ENCODE results near the gene PRRC2B.

The PRRC2B gene

GRCh38 chr9:131459056-131459455 lies 65.2 kb downstream of the PRRC2B start:
- Histone ChIP-seq H3K36me3 (peaks cover 86% of the 10 kb centered on the region), H3K4me3 (ENCODE audit: low read depth in 1 of 2, low read length in 1 of 2) (no peak overlapping the region), H3K4me1 (ENCODE audit: control insufficient read depth in 1 of 2, insufficient read depth in 1 of 2, low read depth in 1 of 2, low read length in 1 of 2) (no peaks in the 10 kb centered on the region), H3K27me3 (no peaks in the 10 kb centered on the region), H3K27ac (no peak overlapping the region), H3K9me3 (no peaks in the 10 kb centered on the region)
- TF ChIP-seq, protein P1, sequence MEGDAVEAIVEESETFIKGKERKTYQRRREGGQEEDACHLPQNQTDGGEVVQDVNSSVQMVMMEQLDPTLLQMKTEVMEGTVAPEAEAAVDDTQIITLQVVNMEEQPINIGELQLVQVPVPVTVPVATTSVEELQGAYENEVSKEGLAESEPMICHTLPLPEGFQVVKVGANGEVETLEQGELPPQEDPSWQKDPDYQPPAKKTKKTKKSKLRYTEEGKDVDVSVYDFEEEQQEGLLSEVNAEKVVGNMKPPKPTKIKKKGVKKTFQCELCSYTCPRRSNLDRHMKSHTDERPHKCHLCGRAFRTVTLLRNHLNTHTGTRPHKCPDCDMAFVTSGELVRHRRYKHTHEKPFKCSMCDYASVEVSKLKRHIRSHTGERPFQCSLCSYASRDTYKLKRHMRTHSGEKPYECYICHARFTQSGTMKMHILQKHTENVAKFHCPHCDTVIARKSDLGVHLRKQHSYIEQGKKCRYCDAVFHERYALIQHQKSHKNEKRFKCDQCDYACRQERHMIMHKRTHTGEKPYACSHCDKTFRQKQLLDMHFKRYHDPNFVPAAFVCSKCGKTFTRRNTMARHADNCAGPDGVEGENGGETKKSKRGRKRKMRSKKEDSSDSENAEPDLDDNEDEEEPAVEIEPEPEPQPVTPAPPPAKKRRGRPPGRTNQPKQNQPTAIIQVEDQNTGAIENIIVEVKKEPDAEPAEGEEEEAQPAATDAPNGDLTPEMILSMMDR (IDR thresholded peaks at IDR 0.05): no peak

GRCh38 chr9:131461166-131461565 lies 67.3 kb downstream of the PRRC2B start:
- Histone ChIP-seq H3K27me3 (no peaks in the 10 kb centered on the region), H3K36me3 (peaks cover 86% of the 10 kb centered on the region), H3K4me1 (ENCODE audit: control insufficient read depth in 1 of 2, insufficient read depth in 1 of 2, low read depth in 1 of 2, low read length in 1 of 2) (no peaks in the 10 kb centered on the region), H3K9me3 (no peaks in the 10 kb centered on the region), H3K27ac (no peak overlapping the region), H3K4me3 (ENCODE audit: low read depth in 1 of 2, low read length in 1 of 2) (no peak overlapping the region)
- TF ChIP-seq, protein P1 (IDR thresholded peaks at IDR 0.05): no peak

- H3K4me1 ChIP-seq (ENCODE audit: control insufficient read depth in 1 of 2, insufficient read depth in 1 of 2, low read depth in 1 of 2, low read length in 1 of 2): no peaks in the 10 kb centered on the region
- no peak overlapping the region for H3K27ac ChIP-seq
- TF ChIP-seq, protein P1 (IDR thresholded peaks at IDR 0.05): no peak
- no peaks in the 10 kb centered on the region for H3K27me3 ChIP-seq
- no peak overlapping the region for H3K4me3 ChIP-seq (ENCODE audit: low read depth in 1 of 2, low read length in 1 of 2)
- H3K36me3 ChIP-seq: peaks cover 86% of the 10 kb centered on the region
- H3K9me3 ChIP-seq: no peaks in the 10 kb centered on the region
Observed at GRCh38 chr9:131464354-131465000, 70.6 kb downstream of the PRRC2B start.

DNA sequence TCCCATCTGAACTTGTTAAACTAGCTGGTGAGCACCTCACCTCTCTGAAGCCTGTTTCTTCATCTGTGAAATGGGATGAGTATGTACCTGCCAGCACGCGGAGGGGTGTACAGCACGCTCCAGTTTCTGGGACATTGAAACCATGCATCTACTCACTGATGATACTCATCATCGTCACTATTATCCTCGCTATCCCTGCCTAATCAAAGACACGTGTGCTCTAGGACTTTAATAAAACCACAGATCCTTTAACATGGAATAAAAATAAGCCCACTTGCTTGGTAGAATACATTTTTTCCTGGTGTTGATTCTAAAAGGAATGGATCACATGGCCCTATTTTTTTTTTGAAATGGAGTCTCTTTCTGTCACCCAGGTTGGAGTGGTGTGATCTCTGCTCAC lies 71.5 kb downstream of the PRRC2B start:
- Histone ChIP-seq H3K27ac (no peak overlapping the region), H3K4me3 (ENCODE audit: low read depth in 1 of 2, low read length in 1 of 2) (no peak overlapping the region), H3K36me3 (peaks cover 87% of the 10 kb centered on the region), H3K9me3 (no peaks in the 10 kb centered on the region), H3K27me3 (no peaks in the 10 kb centered on the region), H3K4me1 (ENCODE audit: control insufficient read depth in 1 of 2, insufficient read depth in 1 of 2, low read depth in 1 of 2, low read length in 1 of 2) (no peaks in the 10 kb centered on the region)
- TF ChIP-seq, protein P1 (IDR thresholded peaks at IDR 0.05): no peak

GRCh38 chr9:131467214-131467935 lies 73.5 kb downstream of the PRRC2B start:
- Histone ChIP-seq H3K4me1 (ENCODE audit: control insufficient read depth in 1 of 2, insufficient read depth in 1 of 2, low read depth in 1 of 2, low read length in 1 of 2) (no peaks in the 10 kb centered on the region), H3K36me3 (peaks cover 82% of the 10 kb centered on the region), H3K9me3 (no peaks in the 10 kb centered on the region), H3K27me3 (no peaks in the 10 kb centered on the region), H3K4me3 (ENCODE audit: low read depth in 1 of 2, low read length in 1 of 2) (no peak overlapping the region), H3K27ac (no peak overlapping the region)
- TF ChIP-seq, protein P1 (IDR thresholded peaks at IDR 0.05): no peak

Data from neutrophil (primary cell).